GM18907 (cell line): ENCODE data around the gene TLNRD1.
"Not testable (repeated sequence)": the region's sequence is repeated elsewhere in the genome, so short reads cannot be mapped to it uniquely, and the experiment has no call there.

ENCODE experiments used
- ATAC-seq: cut with Tn5 transposase; IDR thresholded peaks from one replicate; pipeline ENCODE4 v1.9.1; 2021; ENCODE audit warnings: mild to moderate bottlenecking, moderate library complexity; ENCODE audit not compliant: unreplicated experiment

Gene TLNRD1

DNA sequence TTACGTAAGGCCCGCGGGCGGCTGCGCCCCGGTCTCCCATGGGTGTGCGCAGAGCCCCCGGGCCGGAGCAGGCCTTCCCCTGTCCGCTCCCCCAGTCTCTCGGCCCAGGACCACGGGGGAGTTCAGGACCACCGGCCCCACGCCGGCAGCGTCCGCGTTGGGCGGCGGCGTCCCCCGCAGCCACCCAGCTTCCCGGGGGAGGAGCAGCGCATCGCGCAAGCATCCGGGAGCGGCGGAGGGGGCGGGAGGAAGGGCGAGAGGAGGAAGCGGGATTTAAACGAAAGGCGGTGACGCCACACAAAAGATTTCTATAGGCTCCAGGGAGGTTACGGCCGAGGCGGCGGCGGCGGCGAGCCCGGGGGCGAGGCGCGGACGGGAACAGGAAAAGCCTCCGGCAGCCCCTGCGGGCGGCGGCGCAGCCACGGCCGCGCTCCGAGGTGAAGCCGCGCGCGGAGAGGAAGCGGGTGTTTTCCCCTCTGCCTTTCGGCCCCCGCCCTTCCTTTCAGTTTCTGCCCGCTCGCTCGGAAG, at the start of gene TLNRD1:
Gene TLNRD1 (plus strand): TSS at position 300 of the 528 bp plus-strand sequence. CDS start 1,349 bp downstream, outside the sequence.
- peak; percentile 64 for ATAC-seq

DNA sequence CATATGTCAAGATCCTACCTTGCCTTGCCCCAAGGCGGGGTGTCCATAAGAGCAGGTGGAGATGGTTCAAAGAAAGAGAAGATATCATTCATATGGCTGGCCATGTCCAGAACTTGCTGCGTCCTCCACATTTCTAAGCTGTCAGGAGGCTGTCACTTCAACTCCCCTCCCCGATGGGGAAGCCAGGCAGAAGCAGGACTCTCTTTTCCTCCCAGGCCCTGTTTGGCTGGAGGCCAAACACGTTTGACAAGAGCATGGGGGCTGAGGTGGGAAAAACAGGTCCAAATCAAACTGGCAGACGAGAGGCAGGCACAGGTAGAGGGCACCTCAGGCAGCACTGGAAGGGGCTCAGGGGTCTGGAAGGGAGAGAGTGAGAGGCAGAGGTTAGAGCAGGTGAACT, 48.8 kb upstream of the TLNRD1 start:
- ATAC-seq: no peak

DNA sequence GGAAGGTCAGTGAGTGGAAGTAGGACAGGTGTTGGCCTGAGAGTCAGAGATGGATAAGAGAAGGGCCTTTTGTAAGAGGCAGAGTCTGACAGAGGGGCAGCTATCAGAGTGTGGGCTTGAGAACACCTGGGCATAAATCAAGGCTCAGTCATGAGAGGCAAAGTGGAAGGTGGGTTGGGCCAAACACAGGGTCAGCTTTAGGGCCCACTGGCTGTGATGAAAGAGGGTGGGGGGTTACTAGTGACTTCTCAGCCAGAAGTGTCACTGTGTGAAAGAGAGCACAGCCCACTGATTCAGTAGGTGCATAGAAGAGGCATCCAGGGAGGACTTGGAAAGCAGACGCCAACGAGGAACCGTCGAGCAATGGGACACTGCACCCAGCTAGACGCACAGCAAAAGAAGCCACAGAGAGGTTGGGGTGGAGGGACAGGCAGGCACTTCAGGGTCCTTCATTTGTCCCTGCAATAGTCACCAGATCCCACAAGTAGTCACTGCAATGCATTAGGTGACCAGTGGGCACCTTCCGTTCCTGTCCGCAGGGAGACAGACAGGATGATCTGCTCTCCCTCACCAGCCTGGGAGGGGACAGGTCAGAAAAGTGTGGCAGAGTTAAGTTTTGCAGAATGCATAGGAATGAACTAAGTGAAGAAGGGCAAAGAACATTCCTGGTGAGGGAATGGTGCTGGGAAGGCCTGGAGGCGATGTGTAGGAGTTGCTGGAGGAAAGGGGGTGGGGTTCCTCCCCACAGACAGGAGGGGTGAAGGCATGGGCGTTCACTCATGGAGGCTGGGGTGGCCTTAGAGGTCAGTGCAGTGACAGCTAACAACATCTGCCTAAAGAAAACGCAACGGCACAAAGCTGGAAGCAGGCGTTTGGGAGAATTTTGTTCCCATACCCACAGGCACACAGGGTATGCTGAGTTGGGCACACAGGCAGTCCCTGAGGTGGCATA, 47.4 kb upstream of the TLNRD1 start:
- no peak for ATAC-seq

DNA sequence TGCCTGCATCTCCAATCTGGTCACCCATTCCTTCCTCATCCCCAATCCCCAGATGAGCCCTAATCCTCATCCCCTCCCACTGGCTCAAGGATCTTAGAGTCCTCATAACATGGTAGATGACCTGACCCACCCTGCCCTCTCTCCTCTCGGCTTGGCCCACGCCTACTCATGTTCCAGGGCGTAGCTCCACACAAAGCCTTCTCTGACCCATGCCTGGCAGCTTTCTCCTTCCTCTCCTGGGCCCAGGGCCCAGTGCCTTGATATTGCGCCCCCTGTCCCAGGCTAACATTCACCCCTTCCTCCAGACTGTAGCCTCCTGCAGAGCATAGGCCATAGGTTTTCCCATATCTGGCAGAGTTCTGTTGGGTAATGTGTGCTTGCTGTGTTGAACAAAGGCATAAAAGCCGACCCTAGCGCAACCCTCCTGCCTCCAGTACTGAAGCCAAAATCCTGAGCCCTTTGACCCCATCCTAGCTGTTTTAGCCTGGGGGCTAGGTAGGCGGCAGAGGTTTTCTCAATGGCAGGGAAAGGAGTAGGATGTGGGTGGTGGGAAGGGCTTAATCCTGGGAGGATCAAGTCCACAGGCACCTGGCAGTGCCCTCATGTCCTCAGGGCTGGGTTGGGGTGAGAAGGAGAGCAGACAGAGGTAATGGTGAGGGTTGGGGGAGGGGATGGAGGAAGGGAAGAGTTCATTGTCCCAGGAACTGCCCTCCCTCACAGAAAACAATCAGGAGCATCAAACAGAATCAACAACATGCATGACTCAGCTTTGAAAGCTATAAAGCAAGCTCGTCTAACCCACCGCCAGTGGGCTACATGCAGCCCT, 46.6 kb upstream of the TLNRD1 start:
- no peak for ATAC-seq

GRCh38 chr15:80955571-80956452, 44.9 kb upstream of the TLNRD1 start:
- ATAC-seq: peak; percentile 49

DNA sequence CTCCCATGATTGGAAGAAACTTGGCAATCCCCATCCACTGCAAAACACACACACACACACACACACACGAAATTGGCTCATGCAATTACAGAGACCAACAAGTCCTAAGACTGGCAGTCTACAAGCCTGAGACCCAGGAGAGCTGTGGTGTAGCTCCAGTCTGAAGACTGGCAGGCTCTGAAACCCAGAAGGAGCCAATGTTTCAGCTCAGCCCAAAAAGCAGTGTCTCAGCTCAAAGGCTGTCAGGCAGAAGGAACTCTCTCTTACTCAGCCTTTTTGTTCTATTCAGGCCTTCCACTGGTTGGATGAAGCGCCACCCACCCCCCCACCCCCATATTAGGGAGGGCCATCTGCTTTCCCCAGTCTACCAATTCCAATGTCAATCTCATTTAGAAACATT, 43.2 kb upstream of the TLNRD1 start:
- no peak for ATAC-seq

- no peak for ATAC-seq
Observed at GRCh38 chr15:80957976-80958375, 42.7 kb upstream of the TLNRD1 start.

DNA sequence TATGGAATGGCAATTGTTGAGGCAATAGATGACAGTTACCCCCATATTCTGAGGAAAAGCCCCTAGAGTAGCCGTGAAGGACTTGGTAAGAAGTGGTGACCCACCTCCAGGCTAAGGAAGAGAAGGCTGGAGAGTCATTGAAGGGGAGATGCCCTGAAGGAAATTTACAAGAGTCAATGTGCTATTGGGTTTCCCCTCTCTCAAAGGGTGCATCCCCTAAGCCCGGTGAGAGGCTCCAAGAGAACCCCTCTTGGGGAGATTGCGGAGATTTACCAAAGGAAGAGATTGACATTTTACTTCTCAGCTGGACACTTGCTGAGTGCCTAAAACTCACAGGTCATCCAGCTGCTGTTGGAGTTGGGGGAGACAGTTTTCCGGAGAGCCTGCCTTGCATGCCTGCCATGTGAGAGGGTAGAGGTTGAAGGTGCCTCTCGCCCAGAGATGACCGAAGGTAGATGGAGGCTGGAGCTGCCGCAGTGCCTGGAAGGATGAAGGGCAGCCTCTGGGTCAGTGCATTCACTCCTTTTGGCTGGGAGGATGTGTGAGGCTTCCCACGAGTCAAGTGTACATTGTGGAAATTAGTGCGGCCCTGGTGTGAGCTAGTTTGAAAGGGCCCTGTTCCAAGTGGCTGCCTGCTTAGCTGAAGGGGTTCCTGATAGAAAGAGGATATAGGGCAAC, 41.8 kb upstream of the TLNRD1 start:
- ATAC-seq: no peak

- ATAC-seq: not testable (repeated sequence)
Observed at GRCh38 chr15:80965454-80965853, 35.3 kb upstream of the TLNRD1 start.

DNA sequence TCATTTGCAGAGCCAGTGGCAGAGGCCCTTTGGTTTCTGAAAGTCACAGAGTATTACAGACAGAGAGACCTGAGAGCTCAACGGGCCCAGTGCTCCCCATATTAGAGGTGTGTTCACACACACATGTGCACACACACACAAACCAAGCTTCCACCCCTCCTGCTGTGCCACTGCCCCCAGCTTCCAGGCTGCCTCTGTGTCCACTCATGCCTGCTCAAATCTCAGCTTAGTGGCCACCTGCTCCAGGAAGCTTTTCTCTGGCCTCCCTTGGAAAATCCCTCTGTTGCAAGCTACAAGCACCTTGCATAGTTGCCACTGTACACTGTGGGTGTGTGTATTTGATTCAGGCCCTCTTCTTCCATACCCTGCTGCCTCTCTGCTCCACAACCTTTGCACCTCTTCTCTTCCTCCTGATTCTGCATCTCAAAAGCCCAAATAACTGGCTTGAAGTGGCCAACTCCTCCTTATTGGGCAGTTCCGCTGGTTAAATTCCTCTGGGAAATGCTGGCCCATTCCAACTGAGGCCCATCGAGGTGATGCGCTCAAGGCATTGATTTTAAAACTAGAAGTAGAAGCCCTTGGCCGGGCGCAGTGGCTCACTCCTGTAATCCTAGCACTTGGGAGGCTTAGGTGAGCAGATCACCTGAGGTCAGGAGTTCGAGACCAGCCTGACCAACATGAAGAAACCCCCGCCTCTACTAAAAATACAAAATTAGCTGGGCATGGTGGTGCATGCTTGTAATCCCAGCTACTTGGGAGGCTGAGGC, 34.1 kb upstream of the TLNRD1 start:
- no peak for ATAC-seq

GRCh38 chr15:80967451-80967850, 33.3 kb upstream of the TLNRD1 start:
- no peak for ATAC-seq

DNA sequence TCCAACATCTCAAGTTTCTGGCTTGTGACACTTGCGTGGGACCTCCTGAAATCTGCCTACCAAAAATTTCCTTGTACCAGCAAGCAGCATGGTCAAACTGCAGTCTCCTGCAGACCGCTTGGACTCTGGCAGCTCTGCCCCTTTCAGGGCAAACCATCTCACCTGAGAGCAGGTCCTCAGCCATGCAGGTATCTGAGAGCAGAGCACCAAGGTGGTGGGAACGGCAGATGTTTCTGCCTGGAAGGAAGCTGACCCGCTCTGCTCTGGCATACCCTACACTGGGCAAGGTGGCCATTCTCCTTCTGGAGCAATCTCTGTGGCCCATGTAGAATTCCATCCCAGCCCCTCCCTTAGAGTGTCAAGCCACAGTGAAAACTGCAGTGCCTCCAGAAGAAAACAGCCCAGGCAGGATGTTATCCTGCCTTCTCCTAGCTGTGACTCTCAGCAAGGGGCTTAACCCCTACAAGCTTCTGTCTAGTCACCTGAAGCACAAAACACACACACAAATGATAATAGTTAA, 32.7 kb upstream of the TLNRD1 start:
- no peak for ATAC-seq

DNA sequence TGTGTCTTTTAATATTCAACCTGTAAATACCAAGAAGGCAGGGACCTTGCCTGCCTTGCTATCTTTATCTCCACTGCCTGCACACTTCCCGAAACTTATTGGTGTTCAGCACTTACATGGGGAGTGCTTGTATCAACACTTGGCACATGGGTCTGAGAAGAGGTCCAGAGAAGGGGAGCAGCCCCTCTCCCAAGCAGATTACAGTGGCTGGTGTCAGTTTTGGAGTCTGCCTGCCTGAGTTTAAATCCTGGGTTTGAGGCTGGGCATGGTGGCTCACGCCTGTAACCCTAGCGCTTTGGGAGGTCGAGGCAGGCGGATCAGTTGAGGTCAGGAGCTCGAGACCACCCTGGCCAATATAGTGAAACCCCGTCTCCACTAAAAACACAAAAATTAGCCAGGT, 31.4 kb upstream of the TLNRD1 start:
- ATAC-seq: no peak

GRCh38 chr15:80970018-80970657, 30.6 kb upstream of the TLNRD1 start:
- ATAC-seq: peak; percentile 65

DNA sequence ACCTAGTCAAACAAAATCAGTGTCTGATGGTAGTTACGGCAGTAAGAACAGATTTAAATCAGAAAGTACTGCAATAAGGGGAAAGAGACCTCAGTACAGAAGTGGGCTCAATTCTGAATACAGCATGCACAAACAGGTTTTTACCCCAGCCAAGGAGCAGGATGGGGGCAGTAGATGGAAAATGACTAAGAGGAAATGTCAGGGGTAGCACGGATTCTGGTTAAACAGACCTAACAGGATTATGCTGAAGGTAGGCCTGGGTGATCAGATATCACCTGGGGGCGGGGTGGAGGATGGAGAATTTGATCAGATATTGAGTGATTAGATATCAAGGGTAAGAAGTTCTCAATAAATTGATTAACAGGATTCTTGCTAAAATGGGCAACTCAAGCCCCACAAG, 30.1 kb upstream of the TLNRD1 start:
- ATAC-seq: no peak

DNA sequence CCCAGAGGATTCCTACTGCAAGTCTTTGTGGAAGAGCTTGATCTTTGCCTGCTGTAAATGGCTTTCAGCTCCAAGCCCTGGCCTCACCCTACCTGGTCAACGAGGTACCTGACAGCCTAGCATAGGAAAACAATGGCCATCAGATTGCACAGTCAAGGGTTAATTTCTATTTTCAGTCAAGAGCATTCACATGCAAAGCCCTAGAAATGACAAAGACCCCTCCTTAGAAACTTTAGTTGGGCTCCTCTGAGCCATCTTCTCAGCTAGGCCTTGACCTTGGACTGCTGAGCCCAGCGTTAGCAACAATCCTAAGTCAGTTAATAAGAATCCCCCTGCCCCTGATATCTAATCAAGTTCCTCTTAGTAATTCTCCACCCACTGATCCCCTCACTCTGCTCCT, 29.6 kb upstream of the TLNRD1 start:
- ATAC-seq: no peak

GRCh38 chr15:80972276-80972675, 28.4 kb upstream of the TLNRD1 start:
- ATAC-seq: no peak

- ATAC-seq: no peak
Observed at GRCh38 chr15:80974914-80975313, 25.8 kb upstream of the TLNRD1 start.

- ATAC-seq: no peak
Observed at GRCh38 chr15:80976851-80977250, 23.9 kb upstream of the TLNRD1 start.
